ENCODE results near the gene PRKG2. TPM values are rescaled to one million over a fixed set of nuclear protein-coding genes. Genes with fewer than 3 reads are reported as not detected.
A peak's percentile ranks its signal among the peaks of the same experiment; 100 is the strongest.

PRKG2 gene
- total and polyA plus RNA-seq, 2 donors: 0.84 to 3.0 TPM

GRCh38 chr4:81218206-81218605, 3.2 kb upstream of the PRKG2 start:
- 94% methylated on average over 1 of the region's 1 CpG for WGBS
- no peaks in the 10 kb centered on the region for H3K36me3 ChIP-seq (ENCODE audit: control insufficient read depth in 2 of 2, insufficient read depth in 2 of 2, low read length in 1 of 2)
- no peak overlapping the region for H3K4me3 ChIP-seq (ENCODE audit: low read length in 2 of 2)
- no peak overlapping the region for H3K27ac ChIP-seq (ENCODE audit: low read depth in 1 of 2, low read length in 1 of 2)
- no peak for DNase-seq (ENCODE audit: low read depth in 6 of 9, low spot score in 9 of 9)
- peaks cover 27 to 39% of the 10 kb centered on the region in 2 donors for H3K27me3 ChIP-seq (ENCODE audit: control insufficient read depth in 2 of 2, insufficient read depth in 1 of 2, low read length in 1 of 2)
- no peaks in the 10 kb centered on the region for H3K9me3 ChIP-seq (ENCODE audit: control insufficient read depth in 2 of 2, insufficient read depth in 1 of 2, low read length in 1 of 2)
- no peaks in the 10 kb centered on the region for H3K4me1 ChIP-seq (ENCODE audit: control insufficient read depth in 2 of 2, insufficient read depth in 2 of 2, low read length in 2 of 2)

GRCh38 chr4:81217779-81218178, 2.8 kb upstream of the PRKG2 start:
- peaks cover 29 to 43% of the 10 kb centered on the region in 2 donors for H3K27me3 ChIP-seq (ENCODE audit: control insufficient read depth in 2 of 2, insufficient read depth in 1 of 2, low read length in 1 of 2)
- H3K4me1 ChIP-seq (ENCODE audit: control insufficient read depth in 2 of 2, insufficient read depth in 2 of 2, low read length in 2 of 2): no peaks in the 10 kb centered on the region
- DNase-seq (ENCODE audit: low read depth in 6 of 9, low spot score in 9 of 9): no peak
- no peak overlapping the region for H3K4me3 ChIP-seq (ENCODE audit: low read length in 2 of 2)
- 91% methylated on average over 3 of the region's 3 CpGs for WGBS
- H3K36me3 ChIP-seq (ENCODE audit: control insufficient read depth in 2 of 2, insufficient read depth in 2 of 2, low read length in 1 of 2): no peaks in the 10 kb centered on the region
- H3K27ac ChIP-seq (ENCODE audit: low read depth in 1 of 2, low read length in 1 of 2): no peak overlapping the region
- no peaks in the 10 kb centered on the region for H3K9me3 ChIP-seq (ENCODE audit: control insufficient read depth in 2 of 2, insufficient read depth in 1 of 2, low read length in 1 of 2)

- 54% methylated on average over 4 of the region's 4 CpGs for WGBS
- H3K27me3 ChIP-seq (ENCODE audit: control insufficient read depth in 2 of 2, insufficient read depth in 1 of 2, low read length in 1 of 2): peaks cover 30 to 43% of the 10 kb centered on the region in 2 donors
- H3K9me3 ChIP-seq (ENCODE audit: control insufficient read depth in 2 of 2, insufficient read depth in 1 of 2, low read length in 1 of 2): no peaks in the 10 kb centered on the region
- H3K4me3 ChIP-seq (ENCODE audit: low read length in 2 of 2): no peak overlapping the region
- no peak overlapping the region for H3K27ac ChIP-seq (ENCODE audit: low read depth in 1 of 2, low read length in 1 of 2)
- H3K36me3 ChIP-seq (ENCODE audit: control insufficient read depth in 2 of 2, insufficient read depth in 2 of 2, low read length in 1 of 2): no peaks in the 10 kb centered on the region
- no peak for DNase-seq (ENCODE audit: low read depth in 6 of 9, low spot score in 9 of 9)
- H3K4me1 ChIP-seq (ENCODE audit: control insufficient read depth in 2 of 2, insufficient read depth in 2 of 2, low read length in 2 of 2): no peaks in the 10 kb centered on the region
These were observed 909 bp upstream of the PRKG2 start for GRCh38 chr4:81215931-81216330.

GRCh38 chr4:81214144-81214880, 710 bp downstream of the PRKG2 start:
- Histone ChIP-seq H3K36me3 (ENCODE audit: control insufficient read depth in 2 of 2, insufficient read depth in 2 of 2, low read length in 1 of 2) (no peaks in the 10 kb centered on the region), H3K27ac (ENCODE audit: low read depth in 1 of 2, low read length in 1 of 2) (no peak overlapping the region), H3K4me3 (ENCODE audit: low read length in 2 of 2) (peak overlapping the region in 1 of 2 donors; percentile 16), H3K27me3 (ENCODE audit: control insufficient read depth in 2 of 2, insufficient read depth in 1 of 2, low read length in 1 of 2) (peaks cover 30 to 43% of the 10 kb centered on the region in 2 donors), H3K4me1 (ENCODE audit: control insufficient read depth in 2 of 2, insufficient read depth in 2 of 2, low read length in 2 of 2) (no peaks in the 10 kb centered on the region), H3K9me3 (ENCODE audit: control insufficient read depth in 2 of 2, insufficient read depth in 1 of 2, low read length in 1 of 2) (no peaks in the 10 kb centered on the region)
- WGBS: 3% methylated on average over 34 of the region's 34 CpGs
- DNase-seq (ENCODE audit: low read depth in 6 of 9, low spot score in 9 of 9): no peak

- Histone ChIP-seq H3K36me3 (ENCODE audit: control insufficient read depth in 2 of 2, insufficient read depth in 2 of 2, low read length in 1 of 2) (no peaks in the 10 kb centered on the region), H3K4me1 (ENCODE audit: control insufficient read depth in 2 of 2, insufficient read depth in 2 of 2, low read length in 2 of 2) (no peaks in the 10 kb centered on the region), H3K9me3 (ENCODE audit: control insufficient read depth in 2 of 2, insufficient read depth in 1 of 2, low read length in 1 of 2) (no peaks in the 10 kb centered on the region), H3K4me3 (ENCODE audit: low read length in 2 of 2) (no peak overlapping the region), H3K27ac (ENCODE audit: low read depth in 1 of 2, low read length in 1 of 2) (no peak overlapping the region), H3K27me3 (ENCODE audit: control insufficient read depth in 2 of 2, insufficient read depth in 1 of 2, low read length in 1 of 2) (peaks cover 30 to 43% of the 10 kb centered on the region in 2 donors)
- 42% methylated on average over 6 of the region's 6 CpGs for WGBS
- DNase-seq (ENCODE audit: low read depth in 6 of 9, low spot score in 9 of 9): no peak
These were observed 1.4 kb downstream of the PRKG2 start for GRCh38 chr4:81213671-81214070.

- Histone ChIP-seq H3K27me3 (ENCODE audit: control insufficient read depth in 2 of 2, insufficient read depth in 1 of 2, low read length in 1 of 2) (peaks cover 30 to 35% of the 10 kb centered on the region in 2 donors), H3K4me1 (ENCODE audit: control insufficient read depth in 2 of 2, insufficient read depth in 2 of 2, low read length in 2 of 2) (no peaks in the 10 kb centered on the region)
- 13% methylated on average over 3 of the region's 3 CpGs for WGBS
These were observed 3.1 kb downstream of the PRKG2 start for GRCh38 chr4:81211956-81212355.

GRCh38 chr4:81207828-81208227, 7.2 kb downstream of the PRKG2 start:
- H3K36me3 ChIP-seq (ENCODE audit: control insufficient read depth in 2 of 2, insufficient read depth in 2 of 2, low read length in 1 of 2): no peaks in the 10 kb centered on the region
- WGBS: 85% methylated on average over 1 of the region's 1 CpG
- DNase-seq (ENCODE audit: low read depth in 6 of 9, low spot score in 9 of 9): no peak
- no peaks in the 10 kb centered on the region for H3K4me1 ChIP-seq (ENCODE audit: control insufficient read depth in 2 of 2, insufficient read depth in 2 of 2, low read length in 2 of 2)
- no peak overlapping the region for H3K4me3 ChIP-seq (ENCODE audit: low read length in 2 of 2)
- H3K9me3 ChIP-seq (ENCODE audit: control insufficient read depth in 2 of 2, insufficient read depth in 1 of 2, low read length in 1 of 2): no peaks in the 10 kb centered on the region
- H3K27ac ChIP-seq (ENCODE audit: low read depth in 1 of 2, low read length in 1 of 2): no peak overlapping the region
- peaks cover 0 to 1% of the 10 kb centered on the region in 2 donors for H3K27me3 ChIP-seq (ENCODE audit: control insufficient read depth in 2 of 2, insufficient read depth in 1 of 2, low read length in 1 of 2)

More at GRCh38 chr4:81211956-81212355, 3.1 kb downstream of the PRKG2 start:
- no peak for DNase-seq (ENCODE audit: low read depth in 6 of 9, low spot score in 9 of 9)
- H3K36me3 ChIP-seq (ENCODE audit: control insufficient read depth in 2 of 2, insufficient read depth in 2 of 2, low read length in 1 of 2): no peaks in the 10 kb centered on the region
- H3K4me3 ChIP-seq (ENCODE audit: low read length in 2 of 2): no peak overlapping the region
- H3K27ac ChIP-seq (ENCODE audit: low read depth in 1 of 2, low read length in 1 of 2): no peak overlapping the region
- no peaks in the 10 kb centered on the region for H3K9me3 ChIP-seq (ENCODE audit: control insufficient read depth in 2 of 2, insufficient read depth in 1 of 2, low read length in 1 of 2)

- no peak overlapping the region for H3K4me3 ChIP-seq (ENCODE audit: low read length in 2 of 2)
- no peaks in the 10 kb centered on the region for H3K9me3 ChIP-seq (ENCODE audit: control insufficient read depth in 2 of 2, insufficient read depth in 1 of 2, low read length in 1 of 2)
- no peaks in the 10 kb centered on the region for H3K36me3 ChIP-seq (ENCODE audit: control insufficient read depth in 2 of 2, insufficient read depth in 2 of 2, low read length in 1 of 2)
- no peaks in the 10 kb centered on the region for H3K27me3 ChIP-seq (ENCODE audit: control insufficient read depth in 2 of 2, insufficient read depth in 1 of 2, low read length in 1 of 2)
- DNase-seq (ENCODE audit: low read depth in 6 of 9, low spot score in 9 of 9): no peak
- 93% methylated on average over 2 of the region's 2 CpGs for WGBS
- no peak overlapping the region for H3K27ac ChIP-seq (ENCODE audit: low read depth in 1 of 2, low read length in 1 of 2)
- no peaks in the 10 kb centered on the region for H3K4me1 ChIP-seq (ENCODE audit: control insufficient read depth in 2 of 2, insufficient read depth in 2 of 2, low read length in 2 of 2)
These were observed 9.7 kb downstream of the PRKG2 start for GRCh38 chr4:81205302-81205701.

- Histone ChIP-seq H3K4me3 (ENCODE audit: low read length in 2 of 2) (no peak overlapping the region), H3K27ac (ENCODE audit: low read depth in 1 of 2, low read length in 1 of 2) (no peak overlapping the region), H3K9me3 (ENCODE audit: control insufficient read depth in 2 of 2, insufficient read depth in 1 of 2, low read length in 1 of 2) (no peaks in the 10 kb centered on the region), H3K36me3 (ENCODE audit: control insufficient read depth in 2 of 2, insufficient read depth in 2 of 2, low read length in 1 of 2) (no peaks in the 10 kb centered on the region), H3K27me3 (ENCODE audit: control insufficient read depth in 2 of 2, insufficient read depth in 1 of 2, low read length in 1 of 2) (no peaks in the 10 kb centered on the region), H3K4me1 (ENCODE audit: control insufficient read depth in 2 of 2, insufficient read depth in 2 of 2, low read length in 2 of 2) (no peaks in the 10 kb centered on the region)
- DNase-seq (ENCODE audit: low read depth in 6 of 9, low spot score in 9 of 9): no peak
- 69% methylated on average over 9 of the region's 9 CpGs for WGBS
These were observed 10.5 kb downstream of the PRKG2 start for GRCh38 chr4:81204571-81204970.
